ENCODE data around the gene PITPNM3. TPM values are rescaled to one million over a fixed set of nuclear protein-coding genes. Genes with fewer than 3 reads are reported as not detected.
A peak's percentile ranks its signal among the peaks of the same experiment; 100 is the strongest.

The PITPNM3 gene
- total RNA-seq, 2 experiments from 2014 or later, result 0.87 to 0.92 TPM

GRCh38 chr17:6448473-6448872 is 107.9 kb downstream of the PITPNM3 start:
- Mint-ChIP-seq H3K9me3 (no peaks in the 10 kb centered on the region), H3K27ac (no peak overlapping the region), H3K4me1 (ENCODE audit: low read depth) (peaks cover 10% of the 10 kb centered on the region), H3K27me3 (peaks cover 4% of the 10 kb centered on the region), H3K36me3 (ENCODE audit: low read depth) (no peaks in the 10 kb centered on the region), H3K4me3 (no peak overlapping the region)
- intact Hi-C loops (cut with micrococcal nuclease), result no loop called here
- no peak for TF ChIP-seq CTCF (IDR thresholded peaks at IDR 0.05)
- ChIA-PET CTCF (interaction anchor here (0.8 to 1.7 kb wide), 2 partner anchors 11 to 13 kb away, joined by 3 to 7 read pairs; partner anchors contain the start of gene AIPL1), POLR2A (no interaction called here)
- no peak for ATAC-seq
- no peak for DNase-seq

GRCh38 chr17:6446516-6447100 is 109.7 kb downstream of the PITPNM3 start:
- no peak for TF ChIP-seq CTCF (IDR thresholded peaks at IDR 0.05)
- intact Hi-C loops (cut with micrococcal nuclease), result no loop called here
- peaks cover 4% of the 10 kb centered on the region for H3K27me3 Mint-ChIP-seq
- no peaks in the 10 kb centered on the region for H3K36me3 Mint-ChIP-seq (ENCODE audit: low read depth)
- ATAC-seq, result no peak
- ChIA-PET POLR2A (interaction anchor here (0.8 kb wide), 1 partner anchor 9 kb away, joined by 3 read pairs; no protein-coding TSS in a partner anchor), CTCF (interaction anchor here (2.0 kb wide), 1 partner anchor 11 kb away, joined by 9 read pairs; no protein-coding TSS in a partner anchor)
- H3K4me1 Mint-ChIP-seq (ENCODE audit: low read depth), result peaks cover 14% of the 10 kb centered on the region
- H3K4me3 Mint-ChIP-seq, result no peak overlapping the region
- no peaks in the 10 kb centered on the region for H3K9me3 Mint-ChIP-seq
- DNase-seq, result no peak
- no peak overlapping the region for H3K27ac Mint-ChIP-seq

DNA sequence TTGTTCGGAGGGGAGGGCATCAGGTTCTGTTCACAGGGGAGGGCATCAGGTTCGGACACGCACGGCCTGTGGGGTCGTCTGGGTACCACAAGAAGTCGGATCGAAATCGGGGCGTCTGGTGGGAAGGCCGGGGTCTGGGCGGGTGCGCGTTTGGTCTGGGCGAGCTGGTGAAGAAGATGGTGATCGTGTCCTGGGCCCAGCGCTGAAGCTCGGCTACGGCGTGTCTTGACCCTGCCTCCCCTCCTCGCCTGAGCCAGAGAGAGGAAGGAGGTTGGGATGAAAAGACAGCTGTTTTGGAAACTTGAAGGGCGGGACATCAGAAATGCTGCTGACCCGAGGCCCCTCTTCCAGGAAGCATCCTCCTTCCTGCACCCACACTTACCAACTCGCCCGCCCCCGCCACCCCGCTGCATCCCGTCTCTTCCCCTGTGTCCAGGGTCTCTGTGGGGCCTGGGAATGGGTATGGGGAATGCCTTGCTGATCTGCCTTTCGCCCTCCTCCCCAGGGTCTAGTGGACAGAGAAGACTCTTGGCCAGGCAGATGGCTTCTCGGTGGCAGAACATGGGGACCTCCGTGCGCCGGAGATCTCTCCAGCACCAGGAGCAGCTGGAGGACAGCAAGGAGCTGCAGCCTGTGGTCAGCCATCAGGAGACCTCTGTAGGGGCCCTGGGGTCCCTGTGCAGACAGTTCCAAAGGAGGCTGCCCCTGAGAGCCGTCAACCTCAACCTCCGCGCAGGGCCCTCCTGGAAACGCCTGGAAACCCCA is 111.6 kb downstream of the PITPNM3 start:
- CTCF ChIA-PET, result interaction anchor here (1.0 to 2.0 kb wide), 2 partner anchors 9 to 29 kb away, joined by 3 to 9 read pairs; no protein-coding TSS in a partner anchor
- POLR2A ChIA-PET, result interaction anchor here (1.0 to 1.5 kb wide), 2 partner anchors 9 to 19 kb away, joined by 3 to 5 read pairs; no protein-coding TSS in a partner anchor
- H3K9me3 Mint-ChIP-seq, result no peaks in the 10 kb centered on the region
- H3K36me3 Mint-ChIP-seq (ENCODE audit: low read depth), result no peaks in the 10 kb centered on the region
- ATAC-seq (no peak), DNase-seq (no peak)
- H3K27ac Mint-ChIP-seq, result peak overlapping the region; percentile 62
- H3K27me3 Mint-ChIP-seq, result peaks cover 8% of the 10 kb centered on the region
- no peak for TF ChIP-seq CTCF (IDR thresholded peaks at IDR 0.05)
- H3K4me3 Mint-ChIP-seq, result peak overlapping the region; percentile 76
- H3K4me1 Mint-ChIP-seq (ENCODE audit: low read depth), result peaks cover 12% of the 10 kb centered on the region
- intact Hi-C loops (cut with micrococcal nuclease), result no loop called here

GRCh38 chr17:6443692-6444570 is 112.4 kb downstream of the PITPNM3 start, which contains the start of gene PIMREG:
Gene PIMREG, plus strand, starts transcription at chr17:6444455. Its CDS starts 656 bp downstream, at chr17:6445111.
- Mint-ChIP-seq H3K27ac (peak within 1 kb of the TSS; percentile 84), H3K4me1 (ENCODE audit: low read depth) (peaks cover 12% of the 10 kb centered on the region), H3K36me3 (ENCODE audit: low read depth) (no peaks in the 10 kb centered on the region), H3K27me3 (peaks cover 8% of the 10 kb centered on the region), H3K4me3 (peak within 1 kb of the TSS; percentile 76), H3K9me3 (no peaks in the 10 kb centered on the region)
- no peak for TF ChIP-seq CTCF (IDR thresholded peaks at IDR 0.05)
- DNase-seq, result peak; percentile 98
- ATAC-seq, result peak; percentile 97
- intact Hi-C loops (cut with micrococcal nuclease), result no loop called here
- POLR2A ChIA-PET, result interaction anchor here (0.6 to 1.5 kb wide), 3 partner anchors 10 to 106 kb away, joined by 3 to 5 read pairs (median 3); no protein-coding TSS in a partner anchor
- CTCF ChIA-PET, result interaction anchor here (1.0 kb wide), 1 partner anchor 29 kb away, joined by 3 read pairs; no protein-coding TSS in a partner anchor
